Prostate gland (tissue), 2 donors: ENCODE data around the gene NUMB.

Source experiments
- POLR2A ChIP-seq: fragments of 450-650 bp; IDR thresholded peaks from one replicate; pipeline ENCODE4 v1.6.1; 2016; ENCODE audit warnings: antibody characterized with exemption, mild to moderate bottlenecking
- POLR2AphosphoS5 ChIP-seq: sonication (generic); formaldehyde crosslinking; IDR thresholded peaks from one replicate; pipeline ENCODE4 v1.6.1; 2017; ENCODE audit warnings: antibody characterized with exemption
- TF ChIP-seq, protein P1 (sequence below), 4 experiments: fragments of 200-600 bp in 2 of 4; fragments of 450-650 bp in 2 of 4; sonication (generic) in 2 of 4; IDR thresholded peaks; 1 replicate in 3 of 4; 2 replicates in 1 of 4; pipeline ENCODE4 v1.5.1; 2016 to 2019; ENCODE audit warnings: antibody characterized with exemption in 4 of 4, mild to moderate bottlenecking in 2 of 4, moderate library complexity in 2 of 4

- TF ChIP-seq, protein P1, sequence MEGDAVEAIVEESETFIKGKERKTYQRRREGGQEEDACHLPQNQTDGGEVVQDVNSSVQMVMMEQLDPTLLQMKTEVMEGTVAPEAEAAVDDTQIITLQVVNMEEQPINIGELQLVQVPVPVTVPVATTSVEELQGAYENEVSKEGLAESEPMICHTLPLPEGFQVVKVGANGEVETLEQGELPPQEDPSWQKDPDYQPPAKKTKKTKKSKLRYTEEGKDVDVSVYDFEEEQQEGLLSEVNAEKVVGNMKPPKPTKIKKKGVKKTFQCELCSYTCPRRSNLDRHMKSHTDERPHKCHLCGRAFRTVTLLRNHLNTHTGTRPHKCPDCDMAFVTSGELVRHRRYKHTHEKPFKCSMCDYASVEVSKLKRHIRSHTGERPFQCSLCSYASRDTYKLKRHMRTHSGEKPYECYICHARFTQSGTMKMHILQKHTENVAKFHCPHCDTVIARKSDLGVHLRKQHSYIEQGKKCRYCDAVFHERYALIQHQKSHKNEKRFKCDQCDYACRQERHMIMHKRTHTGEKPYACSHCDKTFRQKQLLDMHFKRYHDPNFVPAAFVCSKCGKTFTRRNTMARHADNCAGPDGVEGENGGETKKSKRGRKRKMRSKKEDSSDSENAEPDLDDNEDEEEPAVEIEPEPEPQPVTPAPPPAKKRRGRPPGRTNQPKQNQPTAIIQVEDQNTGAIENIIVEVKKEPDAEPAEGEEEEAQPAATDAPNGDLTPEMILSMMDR (IDR thresholded peaks at IDR 0.05), result no peak
- TF ChIP-seq POLR2AphosphoS5 (no peak), POLR2A (no peak)
Observed at GRCh38 chr14:73428353-73428824, 30.0 kb downstream of the NUMB start.
